GM18502 (cell line): ENCODE measurements around the gene NGF.
"Not testable (repeated sequence)": the region's sequence is repeated elsewhere in the genome, so short reads cannot be mapped to it uniquely, and the experiment has no call there.

ENCODE experiments used
- ATAC-seq: cut with Tn5 transposase; IDR thresholded peaks from one replicate; pipeline ENCODE4 v1.9.1; 2021; ENCODE audit warnings: mild to moderate bottlenecking; ENCODE audit not compliant: unreplicated experiment, poor library complexity

The NGF gene

GRCh38 chr1:115311474-115311989, 26.5 kb downstream of the NGF start:
- no peak for ATAC-seq

- ATAC-seq, result peak; percentile 47
Measured at GRCh38 chr1:115310581-115311473, 27.2 kb downstream of the NGF start.

GRCh38 chr1:115309504-115309903, 28.5 kb downstream of the NGF start:
- ATAC-seq, result not testable (repeated sequence)

- no peak for ATAC-seq
Measured at GRCh38 chr1:115308969-115309368, 29.1 kb downstream of the NGF start.

- no peak for ATAC-seq
Measured at GRCh38 chr1:115307661-115308060, 30.4 kb downstream of the NGF start.

- ATAC-seq, result no peak
Measured at GRCh38 chr1:115306146-115306545, 31.9 kb downstream of the NGF start.

- ATAC-seq, result no peak
Measured at GRCh38 chr1:115303364-115303763, 34.7 kb downstream of the NGF start.

- ATAC-seq, result no peak
Measured at GRCh38 chr1:115302390-115302961, 35.6 kb downstream of the NGF start.

- no peak for ATAC-seq
Measured at GRCh38 chr1:115301438-115302020, 36.5 kb downstream of the NGF start.

GRCh38 chr1:115300087-115300876, 37.8 kb downstream of the NGF start:
- ATAC-seq, result no peak

- ATAC-seq, result no peak
Measured at GRCh38 chr1:115299266-115299665, 38.8 kb downstream of the NGF start.

GRCh38 chr1:115296981-115297380, 41.1 kb downstream of the NGF start:
- ATAC-seq, result peak; percentile 96

- ATAC-seq, result no peak
Measured at GRCh38 chr1:115295904-115296696, 41.9 kb downstream of the NGF start.

GRCh38 chr1:115293899-115294298, 44.1 kb downstream of the NGF start:
- ATAC-seq, result no peak

- ATAC-seq, result no peak
Measured at GRCh38 chr1:115293006-115293405, 45.0 kb downstream of the NGF start.

GRCh38 chr1:115291741-115292140, 46.3 kb downstream of the NGF start:
- ATAC-seq, result no peak

- ATAC-seq, result no peak
Measured at GRCh38 chr1:115289940-115290339, 48.1 kb downstream of the NGF start.

GRCh38 chr1:115288591-115289198, 49.4 kb downstream of the NGF start:
- ATAC-seq, result no peak
